ENCODE measurements around the gene SLC6A11. TPM values are rescaled to one million over a fixed set of nuclear protein-coding genes. Genes with fewer than 3 reads are reported as not detected.

The SLC6A11 gene
- total RNA-seq = 1 to 10 TPM; 1.8 to 7.8 (median 5.3) TPM

DNA sequence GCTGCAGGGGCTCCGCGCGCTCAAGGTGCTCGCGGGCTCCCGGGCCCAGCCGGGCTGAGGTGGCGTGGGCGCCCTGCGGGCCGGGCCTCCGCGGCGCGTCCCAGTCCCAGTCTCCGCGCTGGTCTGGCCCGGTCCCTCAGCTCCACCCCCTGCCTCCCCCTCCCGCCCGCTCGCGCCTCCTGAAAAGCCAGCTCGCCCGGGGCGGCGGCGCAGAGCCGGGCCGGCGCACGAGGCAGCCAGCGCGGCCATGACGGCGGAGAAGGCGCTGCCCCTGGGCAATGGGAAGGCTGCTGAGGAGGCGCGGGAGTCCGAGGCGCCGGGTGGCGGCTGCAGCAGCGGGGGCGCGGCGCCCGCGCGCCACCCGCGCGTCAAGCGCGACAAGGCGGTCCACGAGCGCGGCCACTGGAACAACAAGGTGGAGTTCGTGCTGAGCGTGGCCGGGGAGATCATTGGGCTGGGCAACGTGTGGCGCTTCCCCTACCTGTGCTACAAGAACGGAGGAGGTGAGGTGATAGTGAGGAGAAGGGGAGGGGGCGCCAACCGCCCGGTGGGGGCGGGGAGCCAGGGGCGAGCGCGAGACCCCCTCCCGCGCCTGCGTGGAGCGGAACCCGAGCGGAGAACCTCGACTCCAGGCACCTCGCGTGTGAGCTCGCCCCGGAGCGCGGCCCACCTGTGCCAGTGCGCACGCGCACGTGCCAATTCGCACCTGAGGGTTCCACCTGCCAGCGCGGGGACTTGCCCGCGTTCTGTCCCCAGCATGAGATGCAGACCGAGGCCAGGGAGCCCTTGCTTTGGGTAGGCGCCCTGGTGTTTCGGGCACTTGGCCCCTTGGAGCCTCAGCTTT lies at the start of gene SLC6A11:
TSS of gene SLC6A11 (plus strand) at position 210 of the 844 bp plus-strand sequence. CDS start at position 248, 38 bp downstream.
- peak in 1 of 2 donors; percentile 54 for DNase-seq (ENCODE audit: low spot score in 2 of 2)
- intact Hi-C loops (cut with DNase I; ENCODE audit: low total_unique reads) = no loop called here
- WGBS, 2 donors = 2 to 6% methylated on average over 38 to 59 of the region's 96 CpGs
- TF ChIP-seq, protein P1, sequence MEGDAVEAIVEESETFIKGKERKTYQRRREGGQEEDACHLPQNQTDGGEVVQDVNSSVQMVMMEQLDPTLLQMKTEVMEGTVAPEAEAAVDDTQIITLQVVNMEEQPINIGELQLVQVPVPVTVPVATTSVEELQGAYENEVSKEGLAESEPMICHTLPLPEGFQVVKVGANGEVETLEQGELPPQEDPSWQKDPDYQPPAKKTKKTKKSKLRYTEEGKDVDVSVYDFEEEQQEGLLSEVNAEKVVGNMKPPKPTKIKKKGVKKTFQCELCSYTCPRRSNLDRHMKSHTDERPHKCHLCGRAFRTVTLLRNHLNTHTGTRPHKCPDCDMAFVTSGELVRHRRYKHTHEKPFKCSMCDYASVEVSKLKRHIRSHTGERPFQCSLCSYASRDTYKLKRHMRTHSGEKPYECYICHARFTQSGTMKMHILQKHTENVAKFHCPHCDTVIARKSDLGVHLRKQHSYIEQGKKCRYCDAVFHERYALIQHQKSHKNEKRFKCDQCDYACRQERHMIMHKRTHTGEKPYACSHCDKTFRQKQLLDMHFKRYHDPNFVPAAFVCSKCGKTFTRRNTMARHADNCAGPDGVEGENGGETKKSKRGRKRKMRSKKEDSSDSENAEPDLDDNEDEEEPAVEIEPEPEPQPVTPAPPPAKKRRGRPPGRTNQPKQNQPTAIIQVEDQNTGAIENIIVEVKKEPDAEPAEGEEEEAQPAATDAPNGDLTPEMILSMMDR (IDR thresholded peaks at IDR 0.05) = no peak
- no peak for TF ChIP-seq POLR2A (IDR thresholded peaks at IDR 0.05)
- H3K4me3 ChIP-seq (ENCODE audit: low read depth, poor library complexity, severe bottlenecking) = no peak within 1 kb of the TSS

DNA sequence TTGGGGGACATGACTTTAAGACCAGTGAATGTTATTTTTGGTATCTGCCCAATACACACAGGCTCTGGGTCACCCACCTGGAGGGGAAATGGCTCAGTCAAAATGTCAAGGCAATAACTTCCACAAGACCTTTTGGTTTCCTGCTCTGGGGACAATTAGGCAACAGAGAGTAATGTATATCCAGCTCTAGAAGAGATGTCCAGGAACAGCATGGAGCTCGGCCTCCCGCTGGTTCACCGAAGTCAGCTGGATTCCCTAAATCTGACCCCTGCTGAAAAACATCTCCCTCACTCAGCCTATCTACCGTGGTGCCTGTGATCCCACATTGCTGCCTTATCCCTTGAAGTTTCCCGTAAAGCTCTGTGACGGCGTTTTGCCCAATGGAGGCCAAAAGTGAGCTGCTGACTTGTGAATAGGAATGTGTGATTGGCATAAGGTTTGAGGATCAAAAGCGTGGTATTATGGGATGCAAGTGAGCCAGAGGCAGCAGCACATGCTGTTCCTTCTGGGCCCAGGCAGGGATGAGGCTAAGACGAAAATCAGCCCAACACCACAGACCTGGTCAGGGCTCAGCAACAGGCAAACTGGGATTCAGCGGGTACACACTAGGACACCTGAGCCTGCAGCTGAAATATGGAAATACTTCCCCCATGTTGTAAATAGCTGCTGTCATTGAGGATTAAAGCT lies 47.2 kb upstream of the SLC6A11 start:
- TF ChIP-seq POLR2A (IDR thresholded peaks at IDR 0.05) = no peak
- TF ChIP-seq, protein P1 (IDR thresholded peaks at IDR 0.05) = no peak
- WGBS, 2 donors = 71 to 74% methylated on average over 10 of the region's 10 CpGs
- DNase-seq (ENCODE audit: low spot score in 2 of 2) = peak in 1 of 2 donors; percentile 50
- no peak overlapping the region for H3K4me3 ChIP-seq (ENCODE audit: low read depth, poor library complexity, severe bottlenecking)
- intact Hi-C loops (cut with DNase I; ENCODE audit: low total_unique reads) = no loop called here

DNA sequence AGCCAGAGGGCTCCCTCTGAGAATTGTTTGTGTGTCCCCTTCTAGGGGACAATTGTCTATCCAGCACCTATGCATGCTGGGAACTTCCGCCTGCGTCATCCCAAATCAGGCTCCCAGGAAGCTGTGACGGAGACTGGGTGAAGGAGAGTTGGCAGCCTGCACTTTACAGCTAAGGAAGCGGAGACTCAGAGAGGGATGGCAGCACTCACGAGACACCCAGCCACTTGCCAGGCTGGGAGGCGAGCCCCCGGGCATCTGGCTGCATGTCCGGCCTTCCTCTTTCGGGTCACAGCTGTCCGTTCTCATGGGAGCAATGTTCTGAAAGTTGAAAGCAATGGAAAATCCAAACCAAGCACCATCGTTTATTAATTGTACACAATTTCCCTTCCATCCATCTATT lies 45.5 kb upstream of the SLC6A11 start:
- DNase-seq (ENCODE audit: low spot score in 2 of 2) = no peak

DNA sequence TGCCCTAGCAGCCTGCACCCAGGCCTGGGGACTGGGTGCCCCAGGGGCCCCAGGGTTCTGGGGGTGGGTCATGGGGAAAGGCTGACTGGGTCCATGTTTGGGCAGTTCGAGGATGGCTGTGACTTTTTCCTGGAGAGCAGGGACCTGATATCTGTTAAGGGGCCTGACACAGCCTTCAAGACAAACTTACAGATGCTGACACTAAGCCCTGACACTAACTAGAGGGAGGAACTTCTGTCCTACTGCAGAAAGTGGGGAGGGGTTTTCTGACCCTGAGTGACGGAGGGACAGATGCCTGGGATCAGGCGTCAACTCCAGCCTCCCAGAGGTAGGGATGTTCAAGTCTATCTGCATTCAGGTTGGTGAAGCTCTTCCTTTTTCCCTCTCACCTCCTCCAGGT lies 45.0 kb upstream of the SLC6A11 start:
- TF ChIP-seq, protein P1 (IDR thresholded peaks at IDR 0.05) = no peak
- no peak for TF ChIP-seq POLR2A (IDR thresholded peaks at IDR 0.05)
- 68 to 72% methylated on average over 3 of the region's 3 CpGs for WGBS, 2 donors
- intact Hi-C loops (cut with DNase I; ENCODE audit: low total_unique reads) = no loop called here
- no peak overlapping the region for H3K4me3 ChIP-seq (ENCODE audit: low read depth, poor library complexity, severe bottlenecking)
- no peak for DNase-seq (ENCODE audit: low spot score in 2 of 2)

More for the DNA sequence above, 45.5 kb upstream of the SLC6A11 start:
- TF ChIP-seq, protein P1 (IDR thresholded peaks at IDR 0.05) = no peak
- no peak for TF ChIP-seq POLR2A (IDR thresholded peaks at IDR 0.05)
- 81 to 85% methylated on average over 11 of the region's 11 CpGs for WGBS, 2 donors
- H3K4me3 ChIP-seq (ENCODE audit: low read depth, poor library complexity, severe bottlenecking) = no peak overlapping the region
- intact Hi-C loops (cut with DNase I; ENCODE audit: low total_unique reads) = no loop called here

DNA sequence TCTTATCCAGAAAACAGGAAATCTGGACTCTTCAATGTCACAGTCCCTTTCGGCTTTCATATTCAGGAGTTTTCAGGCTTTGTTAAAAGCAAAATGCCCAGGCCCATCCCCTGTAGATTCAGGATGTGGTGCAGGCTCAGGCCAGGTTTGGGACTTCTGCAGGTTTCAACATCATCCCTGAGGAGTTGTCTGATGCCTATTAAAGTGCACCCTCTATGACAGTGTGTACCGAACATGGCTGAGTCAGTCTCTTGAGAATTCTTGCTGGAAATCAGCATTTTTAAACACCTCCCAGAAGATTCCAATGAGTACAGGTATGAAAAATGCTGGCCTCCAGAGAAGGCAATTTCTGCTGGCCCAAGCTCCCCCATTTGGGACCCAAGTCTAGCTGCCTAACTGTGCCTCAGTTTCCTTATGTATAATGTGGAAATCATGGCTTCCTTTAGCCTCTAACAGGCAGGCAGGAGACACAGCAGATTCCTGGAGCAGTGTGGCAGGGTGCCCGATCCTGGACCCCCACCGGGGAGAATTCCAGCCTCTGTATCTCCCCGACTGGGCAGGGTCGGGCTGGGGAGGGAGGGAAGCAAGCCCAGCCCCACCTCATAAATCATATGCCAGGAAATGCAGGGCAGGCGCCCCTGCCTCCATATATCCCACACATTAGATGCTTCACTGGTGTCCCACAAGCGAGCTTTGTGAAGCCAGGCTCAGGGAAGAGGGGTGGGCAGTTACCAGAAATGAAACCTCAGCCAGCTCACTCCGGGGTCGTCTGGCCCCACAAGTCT lies 44.4 kb upstream of the SLC6A11 start:
- TF ChIP-seq, protein P1 (IDR thresholded peaks at IDR 0.05) = no peak
- TF ChIP-seq POLR2A (IDR thresholded peaks at IDR 0.05) = no peak
- WGBS, 2 donors = 49 to 50% methylated on average over 10 of the region's 10 CpGs
- H3K4me3 ChIP-seq (ENCODE audit: low read depth, poor library complexity, severe bottlenecking) = no peak overlapping the region
- intact Hi-C loops (cut with DNase I; ENCODE audit: low total_unique reads) = no loop called here
- peak; percentile 2 to 59 for DNase-seq (ENCODE audit: low spot score in 2 of 2)

All from lower leg skin (tissue), 4 donors.